Central memory CD8-positive, alpha-beta T cell (primary cell): ENCODE measurements around the gene XIRP2.

Experiments used
- ATAC-seq: fragments of 150-1000 bp; cut with Tn5 transposase; replicated peaks from 2 replicates; pipeline ENCODE4 v1.10.0; 2022; ENCODE audit warnings: mild to moderate bottlenecking, moderate FRiP score, moderate number of reproducible peaks; ENCODE audit not compliant: poor library complexity, severe bottlenecking; ENCODE audit errors: extremely low read depth
- DNase-seq, 2 donors: peaks; one replicate each; pipeline ENCODE4 v3.0.0; 2021; ENCODE audit warnings: low spot score in 2 of 2
- H3K27ac Mint-ChIP-seq: one replicate; pipeline ENCODE4 v1.8.0; 2022; ENCODE audit warnings: low read depth, mild to moderate bottlenecking, moderate library complexity, mixed read lengths
- H3K27me3 Mint-ChIP-seq: one replicate; pipeline ENCODE4 v1.8.0; 2022; ENCODE audit warnings: mixed read lengths
- H3K36me3 Mint-ChIP-seq: one replicate; pipeline ENCODE4 v1.8.0; 2022; ENCODE audit warnings: mild to moderate bottlenecking, moderate library complexity, mixed read lengths; ENCODE audit not compliant: insufficient read depth
- H3K4me1 Mint-ChIP-seq: one replicate; pipeline ENCODE4 v1.8.0; 2022; ENCODE audit warnings: mixed read lengths
- H3K4me3 Mint-ChIP-seq: one replicate; pipeline ENCODE4 v1.8.0; 2022; ENCODE audit warnings: mild to moderate bottlenecking, moderate library complexity, mixed read lengths
- H3K9me3 Mint-ChIP-seq: one replicate; pipeline ENCODE4 v1.8.0; 2022; ENCODE audit warnings: mixed read lengths

XIRP2 gene

DNA sequence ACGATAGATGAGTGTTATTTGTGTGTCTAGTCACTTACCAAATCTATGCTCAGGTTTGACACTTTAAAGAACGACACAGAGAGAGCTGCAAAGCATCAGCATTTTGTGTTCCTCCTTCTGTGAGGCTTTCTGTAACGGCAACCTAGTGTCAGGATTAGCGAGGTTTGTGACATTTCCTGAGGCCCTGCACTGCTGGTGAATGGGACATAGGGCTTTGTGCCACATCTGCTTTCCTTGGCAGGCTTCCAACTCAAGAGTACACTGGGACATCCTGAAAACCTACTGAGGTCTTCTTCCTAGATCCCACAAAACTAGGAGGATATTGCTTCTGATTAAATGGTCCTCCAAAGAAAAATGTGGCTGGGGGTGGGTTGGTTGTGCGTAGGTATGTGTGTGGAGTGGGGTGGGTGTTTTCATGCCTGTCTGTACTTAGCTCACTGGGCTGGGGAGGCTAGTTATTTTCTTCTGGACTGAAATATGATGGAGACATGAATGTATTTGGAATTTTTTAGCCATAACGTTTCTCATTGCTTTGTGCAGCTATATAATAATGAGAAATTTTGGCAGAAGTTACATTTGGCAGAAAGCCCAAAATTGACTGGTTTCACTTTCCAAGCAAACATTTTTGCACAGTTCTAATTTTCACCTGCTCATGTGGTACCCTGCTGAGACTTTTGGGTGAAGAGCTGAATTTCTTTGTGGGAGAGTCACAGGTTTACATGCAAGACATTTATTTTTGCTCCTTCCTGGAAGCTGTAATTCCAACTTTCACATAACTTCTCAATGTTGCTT lies 308.4 kb downstream of the XIRP2 start:
- Mint-ChIP-seq H3K27me3 (no peaks in the 10 kb centered on the region), H3K9me3 (peaks cover 15% of the 10 kb centered on the region), H3K27ac (no peak overlapping the region), H3K4me3 (no peak overlapping the region), H3K4me1 (no peaks in the 10 kb centered on the region), H3K36me3 (no peaks in the 10 kb centered on the region)
- no peak for DNase-seq
- ATAC-seq = no peak

DNA sequence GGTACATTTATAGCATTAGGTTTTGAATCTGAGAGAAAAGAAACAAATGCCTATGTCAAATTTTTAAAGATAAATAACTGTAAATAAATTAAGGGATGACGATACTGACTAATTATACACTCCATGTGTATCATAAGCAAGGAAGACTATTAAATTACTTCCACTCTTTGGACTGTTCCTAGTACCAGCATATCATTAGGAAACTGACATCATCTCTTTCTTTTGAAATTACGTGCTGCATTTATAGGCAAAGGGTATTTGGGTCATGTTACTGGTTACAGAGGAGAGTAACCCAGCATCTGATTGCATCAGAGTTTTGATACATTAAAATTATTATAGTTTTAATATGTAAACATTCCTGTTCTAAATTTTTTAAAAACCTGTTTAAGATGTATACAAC lies 309.7 kb downstream of the XIRP2 start:
- no peak for DNase-seq
- H3K4me1 Mint-ChIP-seq = no peaks in the 10 kb centered on the region
- no peak overlapping the region for H3K27ac Mint-ChIP-seq
- no peaks in the 10 kb centered on the region for H3K36me3 Mint-ChIP-seq
- H3K27me3 Mint-ChIP-seq = no peaks in the 10 kb centered on the region
- ATAC-seq = no peak
- H3K4me3 Mint-ChIP-seq = no peak overlapping the region
- H3K9me3 Mint-ChIP-seq = peaks cover 15% of the 10 kb centered on the region

DNA sequence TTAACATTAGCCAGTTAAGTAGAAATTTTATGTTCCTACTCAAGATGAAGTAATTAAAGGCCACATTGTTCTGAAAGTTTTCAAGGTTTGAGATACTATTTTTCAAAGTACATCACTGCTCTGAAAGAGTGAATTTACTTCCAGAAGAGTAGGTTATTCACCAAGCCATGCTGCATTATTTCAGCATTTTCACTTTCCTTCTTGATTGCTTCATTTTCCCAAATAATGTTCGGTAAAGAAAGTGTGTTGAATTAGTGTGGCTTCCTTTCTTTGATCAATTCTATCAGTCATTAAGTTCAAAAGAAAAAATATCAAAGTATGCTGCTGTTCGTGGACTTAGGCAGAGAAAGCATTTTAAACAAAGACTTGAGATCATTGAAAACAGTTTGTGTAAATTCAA lies 310.3 kb downstream of the XIRP2 start:
- ATAC-seq (no peak), DNase-seq (no peak)
- H3K27ac Mint-ChIP-seq = no peak overlapping the region
- H3K4me3 Mint-ChIP-seq = no peak overlapping the region
- no peaks in the 10 kb centered on the region for H3K27me3 Mint-ChIP-seq
- no peaks in the 10 kb centered on the region for H3K4me1 Mint-ChIP-seq
- H3K9me3 Mint-ChIP-seq = peaks cover 15% of the 10 kb centered on the region
- H3K36me3 Mint-ChIP-seq = no peaks in the 10 kb centered on the region

DNA sequence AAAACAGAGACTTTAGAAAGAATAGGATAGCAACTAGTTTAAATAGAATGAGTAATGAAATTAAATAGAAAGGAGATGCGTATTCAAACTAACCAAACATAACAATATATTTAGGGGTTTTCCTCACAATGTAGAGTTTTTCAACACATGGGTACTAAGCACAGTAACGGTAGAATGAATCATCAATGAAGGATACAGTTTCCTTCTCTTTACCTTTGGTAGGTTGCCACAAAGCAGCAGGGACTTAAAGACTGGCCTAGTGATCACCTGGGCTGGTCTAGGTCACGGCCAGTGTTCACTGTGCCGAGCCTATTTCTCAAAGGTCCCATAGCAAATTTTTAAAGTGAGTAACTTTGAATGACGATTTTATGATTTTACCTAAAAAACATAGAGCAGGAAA lies 311.7 kb downstream of the XIRP2 start:
- DNase-seq (no peak), ATAC-seq (no peak)
- H3K27ac Mint-ChIP-seq = no peak overlapping the region
- no peaks in the 10 kb centered on the region for H3K4me1 Mint-ChIP-seq
- no peak overlapping the region for H3K4me3 Mint-ChIP-seq
- no peaks in the 10 kb centered on the region for H3K36me3 Mint-ChIP-seq
- no peaks in the 10 kb centered on the region for H3K27me3 Mint-ChIP-seq
- H3K9me3 Mint-ChIP-seq = peaks cover 10% of the 10 kb centered on the region

DNA sequence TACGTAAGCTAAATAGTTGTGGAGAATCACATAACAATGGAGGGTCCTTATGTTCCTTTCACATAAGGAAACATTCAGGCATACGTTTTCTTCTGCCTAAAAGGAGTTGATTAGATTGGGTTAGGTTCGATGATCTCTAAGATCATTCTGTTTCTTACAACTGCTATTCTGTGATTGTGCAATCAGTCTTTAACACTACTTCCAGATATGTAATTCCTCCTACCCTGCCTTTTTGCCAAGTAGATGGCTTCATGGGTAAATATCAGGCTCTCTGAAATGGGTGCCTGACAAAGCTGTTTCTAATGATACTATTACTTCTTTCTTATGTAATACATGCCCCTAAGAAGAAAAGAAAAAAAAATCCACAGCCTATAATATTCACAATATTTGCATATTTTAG lies 321.5 kb downstream of the XIRP2 start:
- DNase-seq = no peak
- ATAC-seq = no peak
- no peaks in the 10 kb centered on the region for H3K4me1 Mint-ChIP-seq
- no peak overlapping the region for H3K27ac Mint-ChIP-seq
- no peak overlapping the region for H3K4me3 Mint-ChIP-seq
- no peaks in the 10 kb centered on the region for H3K27me3 Mint-ChIP-seq
- peaks cover 6% of the 10 kb centered on the region for H3K9me3 Mint-ChIP-seq
- H3K36me3 Mint-ChIP-seq = no peaks in the 10 kb centered on the region

DNA sequence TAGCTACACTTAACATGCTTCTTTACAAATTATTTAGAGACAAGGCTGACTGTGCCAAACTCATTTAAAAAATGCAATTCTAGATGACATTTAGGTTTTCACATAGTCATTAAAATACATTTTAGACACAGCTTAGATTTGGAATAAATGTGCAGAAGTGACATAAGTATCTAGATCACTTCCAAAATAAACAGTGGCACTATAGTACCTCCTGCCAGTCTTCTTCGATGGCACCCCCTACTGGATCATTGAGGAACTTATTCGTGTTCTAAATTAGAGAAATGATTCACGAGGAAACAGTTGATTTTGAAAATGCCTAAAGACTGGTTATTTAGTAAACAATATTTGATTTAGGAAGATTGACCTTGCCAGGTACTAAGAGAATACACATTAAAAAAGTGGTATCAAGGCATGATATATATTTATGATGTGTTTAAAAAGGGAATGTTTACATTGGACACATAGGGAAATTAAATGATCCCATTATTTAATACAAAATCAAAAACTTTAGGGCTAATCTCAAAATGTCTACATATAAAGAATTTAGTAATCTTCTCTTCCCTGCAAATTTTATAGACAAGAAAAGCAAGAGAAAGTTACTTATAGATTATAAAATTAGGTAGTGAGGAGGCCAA lies 323.9 kb downstream of the XIRP2 start:
- no peak for ATAC-seq
- no peak overlapping the region for H3K4me3 Mint-ChIP-seq
- peaks cover 6% of the 10 kb centered on the region for H3K9me3 Mint-ChIP-seq
- H3K36me3 Mint-ChIP-seq = no peaks in the 10 kb centered on the region
- no peaks in the 10 kb centered on the region for H3K27me3 Mint-ChIP-seq
- H3K27ac Mint-ChIP-seq = no peak overlapping the region
- no peaks in the 10 kb centered on the region for H3K4me1 Mint-ChIP-seq
- DNase-seq = no peak

DNA sequence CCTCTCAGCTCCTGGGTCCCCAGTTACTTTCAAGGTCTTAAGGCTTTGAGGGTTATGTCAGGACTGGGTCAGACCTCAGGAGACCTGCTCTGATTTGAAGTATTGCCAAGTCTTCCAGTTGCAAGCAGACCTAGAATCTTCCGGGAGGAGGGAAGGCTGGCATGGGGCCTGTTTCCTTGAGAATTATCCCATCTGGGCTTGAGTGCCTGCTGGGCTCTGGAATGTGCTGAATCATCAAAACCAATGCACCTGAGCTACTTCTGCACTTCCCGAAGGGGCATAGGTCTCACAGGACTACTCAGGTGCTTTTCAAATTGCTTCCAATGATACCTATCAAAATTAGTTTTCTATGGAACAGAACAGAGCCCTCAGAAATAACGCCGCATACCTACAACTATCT lies 327.3 kb downstream of the XIRP2 start:
- Mint-ChIP-seq H3K27ac (no peak overlapping the region), H3K36me3 (no peaks in the 10 kb centered on the region), H3K27me3 (no peaks in the 10 kb centered on the region), H3K9me3 (peaks cover 6% of the 10 kb centered on the region), H3K4me1 (no peaks in the 10 kb centered on the region), H3K4me3 (no peak overlapping the region)
- ATAC-seq = no peak
- DNase-seq = no peak

DNA sequence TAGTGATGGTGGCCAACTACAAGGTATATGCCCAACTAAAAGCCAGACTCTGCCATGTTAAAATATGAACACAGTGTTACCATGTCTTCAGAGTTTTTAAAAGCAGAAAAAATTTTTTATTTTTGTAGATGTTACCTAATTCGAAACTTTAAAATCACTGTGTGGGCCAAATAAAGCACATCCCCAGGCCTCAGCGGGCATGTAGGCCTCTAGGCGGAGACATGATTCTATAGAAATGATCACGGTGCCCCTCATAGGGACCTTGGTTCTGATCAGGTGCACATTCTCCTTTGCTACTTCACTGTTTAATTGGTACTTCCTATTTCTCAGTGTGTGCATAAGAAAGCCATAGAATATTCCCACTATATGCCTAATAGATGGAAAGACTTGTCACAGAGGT lies 349.2 kb downstream of the XIRP2 start:
- Mint-ChIP-seq H3K36me3 (no peaks in the 10 kb centered on the region), H3K4me3 (no peak overlapping the region), H3K27me3 (no peaks in the 10 kb centered on the region), H3K9me3 (no peaks in the 10 kb centered on the region), H3K27ac (no peak overlapping the region), H3K4me1 (no peaks in the 10 kb centered on the region)
- DNase-seq (no peak), ATAC-seq (no peak)

DNA sequence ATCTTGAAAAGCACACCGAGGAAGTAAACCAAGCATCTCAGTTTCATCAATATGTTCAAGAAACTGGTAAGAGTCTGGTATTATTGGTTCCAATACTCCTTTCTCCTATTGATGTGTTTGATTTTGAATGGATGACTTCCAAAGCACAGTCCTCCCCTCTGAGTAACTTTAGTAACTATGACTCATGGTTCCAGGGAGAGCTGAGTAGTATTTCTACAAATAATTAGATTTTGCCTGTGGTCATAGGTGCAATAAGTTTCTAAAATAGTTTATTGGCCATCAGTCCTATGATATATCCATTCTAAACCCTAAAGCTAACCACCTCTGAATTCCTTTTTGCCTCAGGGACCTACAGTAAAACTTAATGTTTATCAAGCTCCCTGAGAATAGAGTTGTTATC lies 352.4 kb downstream of the XIRP2 start:
- Mint-ChIP-seq H3K4me1 (no peaks in the 10 kb centered on the region), H3K27me3 (no peaks in the 10 kb centered on the region), H3K9me3 (peaks cover 2% of the 10 kb centered on the region), H3K27ac (no peak overlapping the region), H3K36me3 (no peaks in the 10 kb centered on the region), H3K4me3 (no peak overlapping the region)
- no peak for DNase-seq
- no peak for ATAC-seq

DNA sequence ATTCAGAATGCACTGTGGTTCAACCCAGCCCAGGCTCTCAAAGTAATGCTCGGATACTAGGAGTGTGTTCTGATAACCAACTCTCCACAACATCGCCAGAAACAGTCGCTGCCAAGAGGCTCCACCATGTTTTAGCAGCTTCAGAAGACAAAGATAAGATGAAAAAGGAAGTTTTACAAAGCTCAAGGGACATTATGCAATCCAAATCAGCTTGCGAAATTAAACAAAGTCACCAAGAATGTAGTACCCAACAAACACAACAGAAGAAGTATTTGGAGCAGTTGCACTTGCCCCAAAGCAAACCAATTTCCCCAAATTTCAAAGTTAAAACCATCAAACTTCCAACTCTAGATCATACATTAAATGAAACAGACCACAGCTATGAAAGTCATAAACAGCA lies 360.9 kb downstream of the XIRP2 start:
- Mint-ChIP-seq H3K4me3 (no peak overlapping the region), H3K36me3 (no peaks in the 10 kb centered on the region), H3K27ac (no peak overlapping the region), H3K9me3 (peaks cover 32% of the 10 kb centered on the region), H3K27me3 (no peaks in the 10 kb centered on the region), H3K4me1 (no peaks in the 10 kb centered on the region)
- DNase-seq (no peak), ATAC-seq (no peak)

DNA sequence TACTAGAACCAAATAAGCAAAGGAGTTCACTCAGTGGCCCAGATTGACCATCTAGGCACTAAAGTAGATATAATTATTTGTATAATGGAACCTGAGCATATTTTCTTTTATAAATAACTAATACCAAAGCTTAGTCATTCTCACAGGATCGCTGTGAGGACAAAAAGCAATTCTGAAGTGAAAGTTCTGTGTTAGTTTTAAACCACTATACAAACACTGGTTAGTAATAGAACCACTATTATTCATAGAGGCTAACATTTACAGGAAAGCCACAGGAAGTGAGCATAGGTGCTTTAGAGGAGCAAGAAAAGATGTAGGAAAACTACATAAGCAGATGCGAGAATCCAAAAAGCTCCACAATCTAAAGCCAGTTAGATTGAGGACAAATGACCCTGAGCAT lies 364.7 kb downstream of the XIRP2 start:
- Mint-ChIP-seq H3K27me3 (no peaks in the 10 kb centered on the region), H3K4me1 (no peaks in the 10 kb centered on the region), H3K27ac (no peak overlapping the region), H3K4me3 (no peak overlapping the region), H3K36me3 (no peaks in the 10 kb centered on the region), H3K9me3 (peaks cover 21% of the 10 kb centered on the region)
- no peak for DNase-seq
- ATAC-seq = no peak

DNA sequence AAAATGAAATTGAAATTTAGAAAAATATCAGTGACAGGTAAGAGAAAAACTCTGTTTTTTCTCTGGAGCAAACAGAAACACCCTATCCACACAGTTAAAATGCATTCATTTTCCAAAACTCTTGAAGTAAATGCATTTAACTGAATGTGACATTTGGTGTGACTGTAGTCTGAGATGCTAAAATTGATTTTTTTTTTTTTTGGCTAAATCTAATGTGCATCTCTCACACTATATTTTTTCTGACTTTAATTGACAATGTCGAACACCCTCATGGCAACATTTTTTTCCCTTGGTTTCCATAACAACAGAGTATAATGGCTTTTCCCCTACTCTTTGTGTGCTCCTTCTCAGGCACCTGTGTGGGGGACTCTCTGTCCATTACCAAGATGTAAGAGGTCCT lies 366.4 kb downstream of the XIRP2 start:
- no peak overlapping the region for H3K4me3 Mint-ChIP-seq
- DNase-seq = no peak
- no peaks in the 10 kb centered on the region for H3K27me3 Mint-ChIP-seq
- ATAC-seq = no peak
- H3K36me3 Mint-ChIP-seq = no peaks in the 10 kb centered on the region
- H3K27ac Mint-ChIP-seq = no peak overlapping the region
- H3K4me1 Mint-ChIP-seq = no peaks in the 10 kb centered on the region
- peaks cover 12% of the 10 kb centered on the region for H3K9me3 Mint-ChIP-seq

DNA sequence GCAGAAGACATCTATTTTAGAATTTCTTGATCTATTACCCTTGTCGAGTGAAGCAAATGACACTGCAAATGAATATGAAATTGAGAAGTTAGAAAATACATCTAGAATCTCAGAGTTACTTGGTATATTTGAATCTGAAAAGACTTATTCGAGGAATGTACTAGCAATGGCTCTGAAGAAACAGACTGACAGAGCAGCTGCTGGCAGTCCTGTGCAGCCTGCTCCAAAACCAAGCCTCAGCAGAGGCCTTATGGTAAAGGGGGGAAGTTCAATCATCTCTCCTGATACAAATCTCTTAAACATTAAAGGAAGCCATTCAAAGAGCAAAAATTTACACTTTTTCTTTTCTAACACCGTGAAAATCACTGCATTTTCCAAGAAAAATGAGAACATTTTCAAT lies 370.4 kb downstream of the XIRP2 start:
- no peaks in the 10 kb centered on the region for H3K36me3 Mint-ChIP-seq
- no peaks in the 10 kb centered on the region for H3K27me3 Mint-ChIP-seq
- peaks cover 5% of the 10 kb centered on the region for H3K9me3 Mint-ChIP-seq
- no peaks in the 10 kb centered on the region for H3K4me1 Mint-ChIP-seq
- no peak overlapping the region for H3K4me3 Mint-ChIP-seq
- ATAC-seq (no peak), DNase-seq (no peak)
- no peak overlapping the region for H3K27ac Mint-ChIP-seq
